Measurements from ENCODE around the gene NQO2.

DNA sequence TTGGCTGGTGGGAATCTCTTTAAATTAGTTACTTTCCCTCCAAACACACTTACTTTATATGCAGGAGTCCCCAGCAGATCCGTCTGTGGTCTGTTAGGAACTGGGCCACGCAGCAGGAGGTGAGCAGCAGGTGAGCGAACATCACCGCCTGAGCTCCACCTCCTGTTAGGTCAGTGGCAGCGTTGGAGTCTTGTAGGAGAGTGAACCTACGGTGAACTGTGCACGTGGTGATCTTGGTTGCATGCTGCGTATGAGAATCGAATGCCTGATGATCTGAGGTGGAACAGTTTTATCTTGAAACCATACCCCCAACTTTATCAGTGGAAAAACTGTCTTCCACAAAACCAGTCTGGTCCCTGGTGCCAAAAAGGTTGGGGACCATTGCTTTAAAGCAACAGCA is 33.3 kb upstream of the NQO2 start:
- TF ChIP-seq YY1 (IDR thresholded peaks at IDR 0.05; ENCODE audit: insufficient read depth, insufficient read length) (no peak), ZNF274 (IDR thresholded peaks at IDR 0.05; ENCODE audit: low read depth, low read length) (no peak)

Data from NT2/D1 (cell line).